ENCODE data around the gene SLC38A3. TPM values are rescaled to one million over a fixed set of nuclear protein-coding genes. Genes with fewer than 3 reads are reported as not detected.

Gene SLC38A3
- total RNA-seq, 1 experiment from 2014 or later = 6.0 TPM

DNA sequence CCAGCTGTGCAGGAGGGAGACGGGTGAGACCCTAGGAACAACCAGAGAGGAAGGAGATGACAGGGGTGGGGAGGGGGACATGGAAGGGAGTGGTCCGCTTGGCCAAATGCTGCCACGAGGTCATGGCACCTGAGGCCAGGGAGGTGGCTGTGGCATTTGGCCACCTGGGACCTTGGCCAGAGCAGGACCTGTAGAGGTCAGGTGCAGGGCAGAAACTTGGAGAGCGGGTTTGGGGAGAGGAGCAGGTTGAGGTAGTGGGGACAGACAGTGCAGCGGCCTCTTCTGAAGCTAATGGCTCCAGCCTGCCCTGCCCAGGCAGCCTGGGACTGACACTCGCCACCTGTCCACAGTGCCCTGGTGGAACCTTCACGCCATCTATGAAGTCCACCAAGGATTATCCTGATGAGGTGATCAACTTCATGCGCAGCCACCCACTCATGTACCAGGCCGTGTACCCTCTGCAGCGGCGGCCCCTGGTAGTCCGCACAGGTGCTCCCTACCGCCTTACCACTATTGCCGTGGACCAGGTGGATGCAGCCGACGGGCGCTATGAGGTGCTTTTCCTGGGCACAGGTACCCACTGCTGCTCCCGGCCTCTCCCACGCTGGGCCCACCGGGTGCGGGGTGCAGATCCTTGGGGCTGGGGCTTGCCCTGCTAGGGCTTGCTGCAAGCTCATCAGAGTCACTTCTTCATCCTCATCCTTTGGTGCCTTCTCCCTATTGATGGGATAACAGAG lies 20.7 kb upstream of the SLC38A3 start:
- in situ Hi-C loops (cut with HindIII; ENCODE audit: low pct_unique_long_range_greater_than_20kb, low sequenced_read_pairs) (no loop called here), intact Hi-C loops (cut with micrococcal nuclease; ENCODE audit: unreplicated experiment) (no loop called here)
- no TSS peak for BruUV-seq (replicated peaks)
- TF ChIP-seq TCF7L2 (IDR thresholded peaks at IDR 0.05; ENCODE audit: low read depth, low read length) (no peak), SIN3A (IDR thresholded peaks at IDR 0.05; ENCODE audit: borderline replicate concordance, insufficient read depth, low read depth, low read length) (no peak), POLR2AphosphoS5 (IDR thresholded peaks at IDR 0.05; ENCODE audit: low read depth, low read length) (no peak)
- TF ChIP-seq, protein P1, sequence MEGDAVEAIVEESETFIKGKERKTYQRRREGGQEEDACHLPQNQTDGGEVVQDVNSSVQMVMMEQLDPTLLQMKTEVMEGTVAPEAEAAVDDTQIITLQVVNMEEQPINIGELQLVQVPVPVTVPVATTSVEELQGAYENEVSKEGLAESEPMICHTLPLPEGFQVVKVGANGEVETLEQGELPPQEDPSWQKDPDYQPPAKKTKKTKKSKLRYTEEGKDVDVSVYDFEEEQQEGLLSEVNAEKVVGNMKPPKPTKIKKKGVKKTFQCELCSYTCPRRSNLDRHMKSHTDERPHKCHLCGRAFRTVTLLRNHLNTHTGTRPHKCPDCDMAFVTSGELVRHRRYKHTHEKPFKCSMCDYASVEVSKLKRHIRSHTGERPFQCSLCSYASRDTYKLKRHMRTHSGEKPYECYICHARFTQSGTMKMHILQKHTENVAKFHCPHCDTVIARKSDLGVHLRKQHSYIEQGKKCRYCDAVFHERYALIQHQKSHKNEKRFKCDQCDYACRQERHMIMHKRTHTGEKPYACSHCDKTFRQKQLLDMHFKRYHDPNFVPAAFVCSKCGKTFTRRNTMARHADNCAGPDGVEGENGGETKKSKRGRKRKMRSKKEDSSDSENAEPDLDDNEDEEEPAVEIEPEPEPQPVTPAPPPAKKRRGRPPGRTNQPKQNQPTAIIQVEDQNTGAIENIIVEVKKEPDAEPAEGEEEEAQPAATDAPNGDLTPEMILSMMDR (IDR thresholded peaks at IDR 0.05) = no peak
- TF ChIP-seq, protein P2, sequence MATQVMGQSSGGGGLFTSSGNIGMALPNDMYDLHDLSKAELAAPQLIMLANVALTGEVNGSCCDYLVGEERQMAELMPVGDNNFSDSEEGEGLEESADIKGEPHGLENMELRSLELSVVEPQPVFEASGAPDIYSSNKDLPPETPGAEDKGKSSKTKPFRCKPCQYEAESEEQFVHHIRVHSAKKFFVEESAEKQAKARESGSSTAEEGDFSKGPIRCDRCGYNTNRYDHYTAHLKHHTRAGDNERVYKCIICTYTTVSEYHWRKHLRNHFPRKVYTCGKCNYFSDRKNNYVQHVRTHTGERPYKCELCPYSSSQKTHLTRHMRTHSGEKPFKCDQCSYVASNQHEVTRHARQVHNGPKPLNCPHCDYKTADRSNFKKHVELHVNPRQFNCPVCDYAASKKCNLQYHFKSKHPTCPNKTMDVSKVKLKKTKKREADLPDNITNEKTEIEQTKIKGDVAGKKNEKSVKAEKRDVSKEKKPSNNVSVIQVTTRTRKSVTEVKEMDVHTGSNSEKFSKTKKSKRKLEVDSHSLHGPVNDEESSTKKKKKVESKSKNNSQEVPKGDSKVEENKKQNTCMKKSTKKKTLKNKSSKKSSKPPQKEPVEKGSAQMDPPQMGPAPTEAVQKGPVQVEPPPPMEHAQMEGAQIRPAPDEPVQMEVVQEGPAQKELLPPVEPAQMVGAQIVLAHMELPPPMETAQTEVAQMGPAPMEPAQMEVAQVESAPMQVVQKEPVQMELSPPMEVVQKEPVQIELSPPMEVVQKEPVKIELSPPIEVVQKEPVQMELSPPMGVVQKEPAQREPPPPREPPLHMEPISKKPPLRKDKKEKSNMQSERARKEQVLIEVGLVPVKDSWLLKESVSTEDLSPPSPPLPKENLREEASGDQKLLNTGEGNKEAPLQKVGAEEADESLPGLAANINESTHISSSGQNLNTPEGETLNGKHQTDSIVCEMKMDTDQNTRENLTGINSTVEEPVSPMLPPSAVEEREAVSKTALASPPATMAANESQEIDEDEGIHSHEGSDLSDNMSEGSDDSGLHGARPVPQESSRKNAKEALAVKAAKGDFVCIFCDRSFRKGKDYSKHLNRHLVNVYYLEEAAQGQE (IDR thresholded peaks at IDR 0.05; ENCODE audit: insufficient read depth in 1 of 2, low read depth in 2 of 2, low read length in 1 of 2) = no peak
- DNase-seq (ENCODE audit: low read depth, low spot score) = no peak
- Histone ChIP-seq H3K27me3 (ENCODE audit: control insufficient read depth, insufficient read depth, low read length) (no peaks in the 10 kb centered on the region), H3K4me1 (ENCODE audit: control insufficient read depth, insufficient read depth, low read length) (peaks cover 15% of the 10 kb centered on the region), H3K36me3 (ENCODE audit: control insufficient read depth, insufficient read depth, low read length) (no peaks in the 10 kb centered on the region; the same call in 1 of the 2 replicates), H3K27ac (ENCODE audit: low read length) (no peak overlapping the region), H3K9me3 (ENCODE audit: control insufficient read depth, insufficient read depth, low read depth, low read length) (no peaks in the 10 kb centered on the region), H3K4me3 (ENCODE audit: low read depth in 2 of 2, low read length in 2 of 2) (no peak overlapping the region)
- ATAC-seq = no peak
- POLR2A ChIA-PET = no interaction called here
- CTCF ChIA-PET = interaction anchor here (0.6 kb wide), 1 partner anchor 59 kb away, joined by 12 read pairs; no protein-coding TSS in a partner anchor

DNA sequence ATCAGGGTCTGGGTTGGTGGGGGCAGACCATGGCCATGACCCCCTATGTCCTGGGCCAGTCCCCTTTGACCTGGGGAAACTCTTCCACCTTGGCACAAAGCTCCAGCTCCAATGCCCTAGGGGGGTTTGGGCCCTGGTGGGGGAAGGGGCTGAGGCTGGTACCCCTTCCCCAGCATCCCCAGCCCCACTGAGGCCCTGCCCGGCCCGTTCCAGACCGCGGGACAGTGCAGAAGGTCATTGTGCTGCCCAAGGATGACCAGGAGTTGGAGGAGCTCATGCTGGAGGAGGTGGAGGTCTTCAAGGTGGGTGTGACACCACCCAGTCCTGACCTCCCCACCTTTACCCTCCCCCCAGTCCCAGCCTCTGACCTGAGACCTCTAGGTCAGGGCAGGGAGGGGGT lies 19.8 kb upstream of the SLC38A3 start:
- in situ Hi-C loops (cut with HindIII; ENCODE audit: low pct_unique_long_range_greater_than_20kb, low sequenced_read_pairs) (no loop called here), intact Hi-C loops (cut with micrococcal nuclease; ENCODE audit: unreplicated experiment) (no loop called here)
- TF ChIP-seq SIN3A (IDR thresholded peaks at IDR 0.05; ENCODE audit: borderline replicate concordance, insufficient read depth, low read depth, low read length) (no peak), TCF7L2 (IDR thresholded peaks at IDR 0.05; ENCODE audit: low read depth, low read length) (no peak), POLR2AphosphoS5 (IDR thresholded peaks at IDR 0.05; ENCODE audit: low read depth, low read length) (no peak)
- TF ChIP-seq, protein P2 (IDR thresholded peaks at IDR 0.05; ENCODE audit: insufficient read depth in 1 of 2, low read depth in 2 of 2, low read length in 1 of 2) = no peak
- TF ChIP-seq, protein P1 (IDR thresholded peaks at IDR 0.05) = no peak
- Histone ChIP-seq H3K4me3 (ENCODE audit: low read depth in 2 of 2, low read length in 2 of 2) (no peak overlapping the region), H3K9me3 (ENCODE audit: control insufficient read depth, insufficient read depth, low read depth, low read length) (no peaks in the 10 kb centered on the region), H3K27me3 (ENCODE audit: control insufficient read depth, insufficient read depth, low read length) (no peaks in the 10 kb centered on the region), H3K4me1 (ENCODE audit: control insufficient read depth, insufficient read depth, low read length) (peaks cover 23% of the 10 kb centered on the region), H3K27ac (ENCODE audit: low read length) (no peak overlapping the region), H3K36me3 (ENCODE audit: control insufficient read depth, insufficient read depth, low read length) (no peaks in the 10 kb centered on the region; the same call in 1 of the 2 replicates)
- POLR2A ChIA-PET = no interaction called here
- BruUV-seq (replicated peaks) = no TSS peak
- ATAC-seq = no peak
- CTCF ChIA-PET = interaction anchor here (0.6 kb wide), 1 partner anchor 60 kb away, joined by 12 read pairs; no protein-coding TSS in a partner anchor
- DNase-seq (ENCODE audit: low read depth, low spot score) = no peak

All from Panc1 (cell line).